Measurements from ENCODE around the gene NFATC3.

Gene NFATC3

GRCh38 chr16:68085259-68086071 lies at the start of gene NFATC3:
TSS of gene NFATC3 (plus strand) at chr16:68085370. CDS start at chr16:68085682, 312 bp downstream.
- peak; percentile 86 for DNase-seq

DNA sequence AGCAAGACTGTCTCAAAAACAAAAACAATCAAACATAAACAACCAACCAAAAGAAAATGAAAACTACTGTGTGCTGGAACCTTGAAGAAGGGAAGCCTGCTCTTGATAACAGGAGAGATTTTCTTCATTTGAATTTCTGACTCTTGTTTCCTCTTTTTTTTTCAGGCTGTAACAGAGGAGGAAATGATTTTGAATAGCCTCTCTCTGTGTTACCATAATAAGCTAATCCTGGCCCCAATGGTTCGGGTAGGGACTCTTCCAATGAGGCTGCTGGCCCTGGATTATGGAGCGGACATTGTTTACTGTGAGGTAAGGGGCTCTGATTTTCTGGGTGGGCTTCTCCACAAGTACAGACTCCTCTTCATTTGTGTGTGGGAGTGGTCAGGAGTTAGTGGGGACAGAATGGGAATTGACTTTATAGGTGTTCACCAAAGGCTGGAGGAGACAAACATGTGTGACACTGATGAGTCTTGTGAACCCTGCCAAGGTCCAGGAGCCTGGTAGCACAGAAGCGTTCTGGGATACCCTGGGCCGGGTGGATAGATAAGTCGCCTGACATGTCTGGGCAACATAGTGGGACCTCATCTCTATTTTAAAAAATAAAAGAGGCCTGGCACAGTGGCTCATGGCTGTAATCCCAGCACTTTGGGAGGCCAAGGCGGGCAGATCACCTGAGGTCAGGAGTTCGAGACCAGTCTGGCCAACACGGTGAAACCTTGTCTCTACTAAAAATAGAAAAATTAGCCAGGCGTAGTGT lies 47.2 kb upstream of the NFATC3 start:
- DNase-seq: no peak

DNA sequence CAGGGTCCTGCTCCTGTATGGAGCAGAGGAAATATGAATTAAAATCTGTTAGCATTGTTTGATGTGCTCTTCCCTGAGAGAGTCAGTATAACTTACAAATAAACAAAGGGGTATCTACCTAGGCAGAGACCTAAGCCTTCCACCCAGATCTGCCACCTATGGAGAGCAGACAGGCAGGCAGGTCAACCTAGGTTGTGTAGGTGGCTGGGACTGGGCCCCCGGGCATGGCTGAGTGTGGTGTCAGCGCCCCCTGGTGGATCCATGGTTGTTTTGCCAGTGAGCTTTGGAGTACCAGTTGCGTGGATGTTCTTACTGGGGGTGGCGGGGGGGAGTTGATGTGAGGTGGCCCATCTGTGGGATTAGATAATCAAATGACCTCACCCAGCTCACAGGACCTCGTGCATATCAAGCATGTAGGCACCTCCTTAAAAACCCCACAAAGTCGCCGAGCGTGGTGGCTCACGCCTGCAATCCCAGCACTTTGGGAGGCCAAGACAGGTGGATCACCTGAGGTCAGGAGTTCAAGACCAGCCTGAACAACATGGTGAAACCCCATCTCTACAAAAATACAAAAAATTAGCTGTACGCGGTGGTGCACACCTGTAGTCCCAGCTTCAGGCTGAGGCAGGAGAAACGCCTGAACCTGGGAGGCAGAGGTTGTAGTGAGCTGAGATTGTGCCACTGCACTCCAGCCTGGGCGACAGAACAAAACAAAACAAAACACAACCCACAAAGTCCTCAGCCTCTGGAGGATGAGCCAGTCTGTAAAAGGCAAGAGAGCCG lies 44.5 kb upstream of the NFATC3 start:
- no peak for DNase-seq

DNA sequence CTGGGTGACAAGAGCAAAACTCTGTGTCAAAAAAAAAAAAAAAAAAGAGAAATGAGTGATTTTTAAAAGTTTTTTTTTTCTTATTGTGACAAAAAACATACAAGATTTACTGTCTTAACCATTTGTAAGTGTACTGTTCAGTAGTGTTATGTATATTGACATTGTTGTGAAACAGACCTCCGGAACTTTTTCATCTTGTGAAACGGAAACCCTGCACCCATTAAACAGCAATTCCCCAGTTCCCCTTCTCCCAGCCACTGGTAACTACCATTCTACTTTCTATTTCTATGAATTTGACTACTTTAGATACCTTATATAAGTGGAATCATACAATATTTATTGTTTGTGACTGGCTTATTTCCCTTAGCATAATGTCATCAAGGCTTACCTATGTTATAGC lies 43.4 kb upstream of the NFATC3 start:
- DNase-seq: no peak

DNA sequence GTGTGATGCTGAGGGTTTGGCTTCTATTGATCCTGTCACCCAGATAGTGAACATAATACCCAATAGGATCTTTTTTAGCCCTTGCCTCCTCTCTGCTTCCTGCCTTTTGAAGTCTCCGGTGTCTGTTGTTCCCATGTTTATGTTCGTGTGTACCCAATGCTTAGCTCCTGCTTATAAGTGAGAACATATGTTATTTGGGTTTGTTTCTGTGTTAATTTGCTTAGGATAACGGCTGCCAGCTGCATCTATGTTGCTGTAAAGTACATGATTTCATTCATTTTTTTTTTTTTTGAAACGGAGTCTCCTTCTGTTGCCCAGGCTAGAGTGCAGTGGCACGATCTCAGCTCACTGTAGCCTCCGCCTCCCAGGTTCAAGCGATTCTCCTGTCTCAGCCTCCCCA lies 39.1 kb upstream of the NFATC3 start:
- DNase-seq: no peak

DNA sequence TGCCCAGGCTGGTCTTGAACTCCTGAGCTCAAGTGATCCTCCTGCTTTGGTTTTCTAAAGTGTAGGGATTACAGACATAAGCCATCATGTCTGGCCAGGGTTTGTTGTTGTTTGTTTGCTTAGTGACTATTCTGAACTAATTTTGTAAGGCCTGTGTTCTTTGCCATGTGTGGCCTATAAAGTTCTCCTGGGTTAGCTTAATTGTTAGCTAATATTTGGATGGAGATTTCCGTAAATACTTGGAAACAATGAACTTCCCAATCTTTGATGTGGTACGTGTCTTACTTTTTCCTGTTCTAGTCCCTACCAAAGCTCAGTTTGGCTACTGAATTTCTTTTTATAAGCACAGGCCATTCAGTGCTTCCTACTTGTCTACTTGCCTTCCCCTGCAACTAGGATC lies 37.2 kb upstream of the NFATC3 start:
- DNase-seq: no peak

DNA sequence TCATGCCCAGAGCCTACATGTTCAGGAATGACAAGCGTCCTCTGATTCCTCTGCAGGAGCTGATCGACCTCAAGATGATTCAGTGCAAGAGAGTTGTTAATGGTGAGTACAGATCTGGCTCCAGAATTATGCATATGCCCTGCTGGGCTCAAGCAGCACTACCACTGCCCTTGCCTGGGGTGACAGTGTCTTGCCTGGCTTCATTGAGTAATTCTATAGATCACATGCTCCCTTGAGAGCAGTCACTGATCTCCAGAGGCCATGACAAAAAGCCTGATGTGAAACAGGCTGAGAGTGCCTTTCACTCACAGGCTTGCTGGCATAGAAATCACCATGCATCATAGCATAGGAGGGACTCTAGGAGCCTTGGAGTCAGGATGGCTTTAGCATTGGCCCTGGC lies 35.7 kb upstream of the NFATC3 start:
- no peak for DNase-seq

DNA sequence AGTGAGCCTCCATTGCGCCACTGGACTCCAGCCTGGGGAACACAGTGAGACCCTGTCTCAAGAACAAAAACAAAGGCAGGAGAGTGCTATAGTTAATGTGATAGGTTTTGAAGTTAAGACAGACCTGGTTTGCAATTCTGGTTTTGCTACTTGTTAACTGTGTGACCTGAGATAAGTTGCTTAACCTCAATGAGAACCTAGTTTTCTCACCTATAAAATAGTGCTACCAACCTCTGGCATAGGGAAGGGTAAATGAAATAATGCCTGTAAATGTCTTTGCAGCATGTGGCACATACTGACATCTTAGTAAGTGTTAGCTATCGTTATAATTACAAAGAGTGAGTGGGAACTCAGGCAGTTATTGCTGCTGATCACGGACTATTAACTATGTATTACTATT lies 29.8 kb upstream of the NFATC3 start:
- DNase-seq: no peak

- no peak for DNase-seq
These were observed 25.4 kb upstream of the NFATC3 start for GRCh38 chr16:68059804-68060203.

DNA sequence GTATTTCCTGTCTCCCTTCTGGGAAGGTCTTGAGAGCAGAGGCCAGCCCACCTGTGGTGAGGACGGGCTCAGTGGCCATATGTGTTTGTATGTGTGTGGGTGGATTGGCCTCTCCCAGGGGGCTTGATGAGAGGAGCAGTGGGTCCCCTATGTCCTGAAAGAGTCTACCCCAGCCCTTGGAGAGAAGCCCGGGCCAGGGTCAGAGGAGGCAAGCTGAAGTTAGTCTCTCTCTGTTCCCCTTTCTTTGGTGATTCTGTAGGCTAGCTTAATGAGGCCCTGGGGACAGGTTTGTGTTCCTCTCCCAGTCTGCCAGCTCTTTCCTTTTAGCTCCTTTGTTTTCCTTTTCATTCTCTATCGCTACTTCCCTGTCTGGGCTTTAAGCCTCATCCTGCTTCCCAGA lies 23.8 kb upstream of the NFATC3 start:
- no peak for DNase-seq

GRCh38 chr16:68062910-68063393 lies 22.2 kb upstream of the NFATC3 start:
- no peak for DNase-seq

GRCh38 chr16:68064791-68065365 lies 20.3 kb upstream of the NFATC3 start:
- no peak for DNase-seq

DNA sequence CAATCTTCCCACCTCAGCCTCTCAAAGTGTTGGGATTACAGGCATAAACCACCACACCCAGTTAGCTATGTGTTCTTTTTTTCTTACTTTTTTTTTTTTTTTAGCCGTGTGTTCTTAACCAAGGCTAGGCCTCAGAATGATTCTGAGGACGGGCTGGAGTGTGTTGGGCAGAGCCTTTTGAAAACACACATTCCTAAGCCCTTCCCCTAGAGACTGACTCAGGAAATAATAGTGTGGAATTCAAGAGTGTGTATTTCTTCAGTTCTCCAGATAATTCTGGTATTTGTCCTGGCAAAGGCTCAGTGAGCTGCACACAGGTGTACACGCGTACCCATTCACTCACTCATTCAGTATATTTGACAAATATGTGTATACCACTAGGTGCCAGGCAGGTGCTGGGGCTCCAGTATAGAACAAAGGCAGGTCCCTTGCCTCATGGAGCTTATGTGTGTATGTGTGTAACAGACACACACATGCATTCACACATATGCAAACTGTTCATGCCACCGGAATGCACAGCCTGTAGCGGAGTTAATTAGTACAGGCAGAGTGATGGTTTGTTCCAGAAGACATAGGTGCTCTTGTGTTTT lies 19.4 kb upstream of the NFATC3 start:
- no peak for DNase-seq

DNA sequence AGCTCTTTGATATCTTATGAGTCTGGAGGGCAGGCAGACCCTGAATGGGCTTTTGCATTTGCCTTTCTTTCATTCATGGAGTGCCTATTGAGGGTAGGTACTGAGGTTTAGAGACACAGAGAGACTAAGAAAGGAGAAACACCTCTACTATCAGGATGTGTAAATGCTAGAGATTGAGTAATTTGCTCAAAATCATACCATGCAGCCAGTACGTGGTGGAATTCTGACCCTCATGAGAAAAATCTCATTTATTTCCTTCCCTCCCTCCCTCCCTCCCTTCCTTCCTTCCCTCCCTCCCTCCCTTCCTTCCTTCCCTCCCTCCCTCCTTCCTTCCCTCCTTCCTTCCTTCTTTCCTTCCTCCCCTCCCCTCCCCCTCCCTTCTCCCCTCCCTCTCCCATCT lies 18.4 kb upstream of the NFATC3 start:
- no peak for DNase-seq

GRCh38 chr16:68068926-68069325 lies 16.2 kb upstream of the NFATC3 start:
- DNase-seq: no peak

DNA sequence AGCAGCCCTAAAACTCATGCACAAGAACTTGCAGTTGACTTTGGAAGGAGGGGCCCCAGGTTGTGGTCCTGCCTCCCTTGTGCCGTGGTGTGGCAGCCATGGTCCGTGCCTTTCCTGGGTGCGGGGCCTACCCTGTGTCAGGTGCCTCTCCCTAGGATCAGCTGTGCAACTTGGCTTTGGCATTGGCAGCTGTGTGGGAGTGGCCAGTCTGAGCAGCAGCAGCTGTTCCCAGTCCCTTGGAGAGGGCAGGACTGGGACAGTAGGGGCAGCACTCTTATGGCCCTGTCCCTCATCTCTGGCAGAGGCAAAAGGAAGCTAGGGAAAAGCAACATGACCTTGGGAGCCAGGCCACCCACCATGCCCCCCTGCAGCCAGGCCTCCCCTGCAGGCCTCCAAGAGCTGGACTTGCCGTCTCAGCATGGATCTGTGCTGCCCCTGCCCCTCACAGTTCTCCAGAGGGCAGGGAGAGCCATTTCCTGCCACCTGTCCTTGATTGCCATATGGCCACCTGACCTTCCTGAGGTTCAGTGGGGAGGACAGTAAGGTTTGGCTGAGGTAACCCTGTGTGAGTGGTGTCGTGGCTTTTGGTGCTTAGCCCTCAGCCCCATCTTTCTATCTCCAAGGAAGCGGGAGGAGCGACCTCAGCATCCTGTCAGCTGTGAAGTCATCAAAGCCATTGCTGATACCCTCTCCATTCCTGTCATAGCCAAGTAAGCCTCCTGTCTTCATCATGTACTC lies 15.5 kb upstream of the NFATC3 start:
- DNase-seq: no peak

GRCh38 chr16:68070249-68070730 lies 14.9 kb upstream of the NFATC3 start:
- no peak for DNase-seq

DNA sequence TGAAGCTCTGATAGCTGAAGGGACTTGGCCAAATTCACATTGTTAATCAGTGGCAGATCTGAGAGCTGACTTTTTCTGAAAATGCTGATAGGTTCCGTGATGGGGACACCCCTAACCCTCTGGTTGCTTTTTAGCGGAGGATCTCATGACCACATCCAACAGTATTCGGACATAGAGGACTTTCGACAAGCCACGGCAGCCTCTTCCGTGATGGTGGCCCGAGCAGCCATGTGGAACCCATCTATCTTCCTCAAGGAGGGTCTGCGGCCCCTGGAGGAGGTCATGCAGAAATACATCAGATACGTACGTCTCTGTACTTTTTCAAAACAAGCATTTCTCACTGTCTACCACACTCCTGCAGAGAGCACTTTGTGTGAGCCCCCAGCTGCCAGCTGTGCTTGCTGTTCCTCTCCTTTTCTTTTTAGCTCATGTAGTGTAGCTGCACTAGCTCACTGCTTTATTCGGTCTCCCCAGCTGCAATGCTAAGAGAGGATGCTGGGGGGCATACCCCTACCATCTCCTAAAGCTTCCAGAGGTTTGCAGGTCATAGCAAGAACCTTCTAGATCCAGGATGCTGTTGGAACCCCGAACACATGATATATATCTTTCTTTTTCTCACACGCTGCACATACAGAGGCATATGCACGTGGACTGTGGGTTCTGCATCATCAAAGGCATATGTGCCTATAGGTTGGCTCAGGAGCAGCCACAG lies 14.2 kb upstream of the NFATC3 start:
- no peak for DNase-seq

GRCh38 chr16:68071518-68071901 lies 13.7 kb upstream of the NFATC3 start:
- no peak for DNase-seq

GRCh38 chr16:68072038-68072695 lies 13.0 kb upstream of the NFATC3 start:
- no peak for DNase-seq
